ENCODE results near the gene MAPKAP1.

The MAPKAP1 gene

DNA sequence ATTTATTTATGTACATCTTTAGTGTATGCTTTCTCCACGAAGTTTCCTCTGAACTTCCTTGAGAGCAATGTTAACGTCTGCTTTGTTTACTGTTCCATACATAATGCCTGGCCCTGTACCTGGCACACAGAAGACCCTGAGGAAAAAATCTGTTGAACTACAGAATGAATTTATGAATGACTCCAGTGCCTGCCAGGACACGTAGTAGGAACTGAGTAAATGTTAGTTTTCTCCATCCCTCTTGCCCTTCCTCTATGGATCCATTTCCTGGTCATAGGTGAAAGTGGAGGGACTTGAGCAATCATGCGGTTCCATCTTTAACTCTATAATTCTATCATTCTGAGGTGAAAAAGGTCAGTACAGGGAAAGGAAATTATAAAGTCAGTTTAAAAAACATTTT, 117.7 kb downstream of the MAPKAP1 start:
- no peak for DNase-seq (ENCODE audit: low spot score)
- no peaks in the 10 kb centered on the region for H3K27me3 ChIP-seq (ENCODE audit: insufficient read depth, poor library complexity, severe bottlenecking)
- no peak for ATAC-seq (ENCODE audit: low read depth)
- 0 out of 2 replicates have a peak, but pooled peaks cover 3% of the 10 kb centered on the region for H3K36me3 ChIP-seq (ENCODE audit: low read depth)
- no peaks in the 10 kb centered on the region for H3K4me1 ChIP-seq (ENCODE audit: insufficient read depth, poor library complexity, severe bottlenecking)
- H3K27ac ChIP-seq (ENCODE audit: poor library complexity, severe bottlenecking), result no peak overlapping the region
- H3K4me3 ChIP-seq (ENCODE audit: severe bottlenecking), result no peak overlapping the region
- peaks cover 2% of the 10 kb centered on the region for H3K9me3 ChIP-seq (ENCODE audit: severe bottlenecking)
- TF ChIP-seq, protein P1, sequence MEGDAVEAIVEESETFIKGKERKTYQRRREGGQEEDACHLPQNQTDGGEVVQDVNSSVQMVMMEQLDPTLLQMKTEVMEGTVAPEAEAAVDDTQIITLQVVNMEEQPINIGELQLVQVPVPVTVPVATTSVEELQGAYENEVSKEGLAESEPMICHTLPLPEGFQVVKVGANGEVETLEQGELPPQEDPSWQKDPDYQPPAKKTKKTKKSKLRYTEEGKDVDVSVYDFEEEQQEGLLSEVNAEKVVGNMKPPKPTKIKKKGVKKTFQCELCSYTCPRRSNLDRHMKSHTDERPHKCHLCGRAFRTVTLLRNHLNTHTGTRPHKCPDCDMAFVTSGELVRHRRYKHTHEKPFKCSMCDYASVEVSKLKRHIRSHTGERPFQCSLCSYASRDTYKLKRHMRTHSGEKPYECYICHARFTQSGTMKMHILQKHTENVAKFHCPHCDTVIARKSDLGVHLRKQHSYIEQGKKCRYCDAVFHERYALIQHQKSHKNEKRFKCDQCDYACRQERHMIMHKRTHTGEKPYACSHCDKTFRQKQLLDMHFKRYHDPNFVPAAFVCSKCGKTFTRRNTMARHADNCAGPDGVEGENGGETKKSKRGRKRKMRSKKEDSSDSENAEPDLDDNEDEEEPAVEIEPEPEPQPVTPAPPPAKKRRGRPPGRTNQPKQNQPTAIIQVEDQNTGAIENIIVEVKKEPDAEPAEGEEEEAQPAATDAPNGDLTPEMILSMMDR (IDR thresholded peaks at IDR 0.05; ENCODE audit: poor library complexity, severe bottlenecking), result no peak

GRCh38 chr9:125587819-125588460, 119.1 kb downstream of the MAPKAP1 start:
- Histone ChIP-seq H3K27ac (ENCODE audit: poor library complexity, severe bottlenecking) (no peak overlapping the region), H3K36me3 (ENCODE audit: low read depth) (0 out of 2 replicates have a peak, but pooled peaks cover 3% of the 10 kb centered on the region), H3K4me3 (ENCODE audit: severe bottlenecking) (no peak overlapping the region), H3K9me3 (ENCODE audit: severe bottlenecking) (peaks cover 2% of the 10 kb centered on the region), H3K4me1 (ENCODE audit: insufficient read depth, poor library complexity, severe bottlenecking) (no peaks in the 10 kb centered on the region), H3K27me3 (ENCODE audit: insufficient read depth, poor library complexity, severe bottlenecking) (no peaks in the 10 kb centered on the region)
- DNase-seq (ENCODE audit: low spot score) (no peak), ATAC-seq (ENCODE audit: low read depth) (no peak)
- TF ChIP-seq, protein P1 (IDR thresholded peaks at IDR 0.05; ENCODE audit: poor library complexity, severe bottlenecking), result no peak

DNA sequence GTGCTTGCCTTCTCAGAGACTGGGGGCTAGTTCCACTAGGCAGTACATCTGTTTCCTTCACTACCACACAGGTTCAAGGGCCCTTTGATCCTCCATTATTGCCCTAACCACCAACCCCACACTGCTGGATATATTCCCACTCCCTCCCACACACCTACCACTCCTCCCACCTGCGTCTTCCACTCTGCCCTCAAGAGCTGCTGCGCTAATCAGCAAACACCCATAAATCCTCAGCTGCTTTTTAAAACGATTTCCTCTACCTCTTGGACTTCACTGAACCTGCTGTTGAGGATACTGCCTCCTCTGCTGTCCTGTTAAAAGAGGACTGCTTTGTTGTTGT, 120.9 kb downstream of the MAPKAP1 start:
- DNase-seq (ENCODE audit: low spot score) (no peak), ATAC-seq (ENCODE audit: low read depth) (no peak)
- no peak overlapping the region for H3K27ac ChIP-seq (ENCODE audit: poor library complexity, severe bottlenecking)
- no peaks in the 10 kb centered on the region for H3K27me3 ChIP-seq (ENCODE audit: insufficient read depth, poor library complexity, severe bottlenecking)
- 0 out of 2 replicates have a peak, but pooled peaks cover 3% of the 10 kb centered on the region for H3K36me3 ChIP-seq (ENCODE audit: low read depth)
- H3K9me3 ChIP-seq (ENCODE audit: severe bottlenecking), result peaks cover 2% of the 10 kb centered on the region
- H3K4me1 ChIP-seq (ENCODE audit: insufficient read depth, poor library complexity, severe bottlenecking), result no peaks in the 10 kb centered on the region
- TF ChIP-seq, protein P1 (IDR thresholded peaks at IDR 0.05; ENCODE audit: poor library complexity, severe bottlenecking), result no peak
- no peak overlapping the region for H3K4me3 ChIP-seq (ENCODE audit: severe bottlenecking)

- no peak overlapping the region for H3K4me3 ChIP-seq (ENCODE audit: severe bottlenecking)
- TF ChIP-seq, protein P1 (IDR thresholded peaks at IDR 0.05; ENCODE audit: poor library complexity, severe bottlenecking), result no peak
- no peak overlapping the region for H3K27ac ChIP-seq (ENCODE audit: poor library complexity, severe bottlenecking)
- H3K4me1 ChIP-seq (ENCODE audit: insufficient read depth, poor library complexity, severe bottlenecking), result no peaks in the 10 kb centered on the region
- no peak for ATAC-seq (ENCODE audit: low read depth)
- no peaks in the 10 kb centered on the region for H3K27me3 ChIP-seq (ENCODE audit: insufficient read depth, poor library complexity, severe bottlenecking)
- H3K36me3 ChIP-seq (ENCODE audit: low read depth), result 0 out of 2 replicates have a peak, but pooled peaks cover 3% of the 10 kb centered on the region
- H3K9me3 ChIP-seq (ENCODE audit: severe bottlenecking), result peaks cover 2% of the 10 kb centered on the region
- DNase-seq (ENCODE audit: low spot score), result no peak
Observed at GRCh38 chr9:125585503-125586171, 121.4 kb downstream of the MAPKAP1 start.
